GM11168 (cell line): ENCODE data around the gene SYT4.

Experiments used
- in situ Hi-C: fragments of 300-500 bp; cut with MboI; formaldehyde crosslinking; loops from one replicate; pipeline ENCODE4 v1.12.0; 2022; ENCODE audit warnings: low sequenced_read_pairs; ENCODE audit not compliant: unreplicated experiment

SYT4 gene

GRCh38 chr18:43234889-43235288 lies 42.4 kb downstream of the SYT4 start:
- in situ Hi-C loops, result no loop called here

GRCh38 chr18:43222501-43222900 lies 54.8 kb downstream of the SYT4 start:
- in situ Hi-C loops, result no loop called here

GRCh38 chr18:43220691-43221090 lies 56.6 kb downstream of the SYT4 start:
- in situ Hi-C loops, result no loop called here
